Tongue (tissue), 2 donors: ENCODE results near the gene THBS1. TPM values are rescaled to one million over a fixed set of nuclear protein-coding genes. Genes with fewer than 3 reads are reported as not detected.
A peak's percentile ranks its signal among the peaks of the same experiment; 100 is the strongest.

Source experiments
- DNase-seq: peaks from one replicate; pipeline ENCODE4 v3.0.0-alpha.2; 2015
- total RNA-seq: library from RNA; depleted of rRNA; stranded (reverse); fragments of >200 nt; gene quantifications from one replicate; pipeline ENCODE4 v1.2.3, GENCODE V29; 2014

Gene THBS1
- total RNA-seq, 1 donor from 2014 or later = 184 TPM

- no peak for DNase-seq
These were observed 27.6 kb downstream of the THBS1 start for GRCh38 chr15:39608185-39609139.

- DNase-seq = no peak
These were observed 28.5 kb downstream of the THBS1 start for GRCh38 chr15:39609166-39609916.

GRCh38 chr15:39610665-39611064 lies 29.8 kb downstream of the THBS1 start:
- DNase-seq = no peak

GRCh38 chr15:39613271-39613670 lies 32.4 kb downstream of the THBS1 start:
- no peak for DNase-seq

- DNase-seq = no peak
These were observed 33.0 kb downstream of the THBS1 start for GRCh38 chr15:39613861-39614260.

GRCh38 chr15:39616731-39617455 lies 36.0 kb downstream of the THBS1 start:
- DNase-seq = no peak

- DNase-seq = no peak
These were observed 37.4 kb downstream of the THBS1 start for GRCh38 chr15:39618063-39618823.

GRCh38 chr15:39621210-39621609 lies 40.3 kb downstream of the THBS1 start:
- DNase-seq = peak; percentile 50

GRCh38 chr15:39621976-39622375 lies 41.1 kb downstream of the THBS1 start:
- no peak for DNase-seq

GRCh38 chr15:39622660-39623516 lies 42.0 kb downstream of the THBS1 start:
- no peak for DNase-seq

- no peak for DNase-seq
These were observed 42.7 kb downstream of the THBS1 start for GRCh38 chr15:39623529-39623931.

GRCh38 chr15:39624806-39625205 lies 43.9 kb downstream of the THBS1 start:
- DNase-seq = no peak

GRCh38 chr15:39625451-39625850 lies 44.6 kb downstream of the THBS1 start:
- DNase-seq = no peak

- DNase-seq = no peak
These were observed 45.0 kb downstream of the THBS1 start for GRCh38 chr15:39625856-39626255.

GRCh38 chr15:39627451-39628143 lies 46.7 kb downstream of the THBS1 start:
- no peak for DNase-seq

- no peak for DNase-seq
These were observed 47.2 kb downstream of the THBS1 start for GRCh38 chr15:39628144-39628508.

- DNase-seq = peak; percentile 60
These were observed 47.8 kb downstream of the THBS1 start for GRCh38 chr15:39628546-39629257.

GRCh38 chr15:39629371-39629770 lies 48.5 kb downstream of the THBS1 start:
- DNase-seq = no peak

- no peak for DNase-seq
These were observed 49.0 kb downstream of the THBS1 start for GRCh38 chr15:39629906-39630305.

- DNase-seq = no peak
These were observed 50.5 kb downstream of the THBS1 start for GRCh38 chr15:39631357-39631756.
